K562 (cell line): ENCODE measurements around the gene AMN1. TPM values are rescaled to one million over a fixed set of nuclear protein-coding genes. Genes with fewer than 3 reads are reported as not detected.
A peak's percentile ranks its signal among the peaks of the same experiment; 100 is the strongest.

Experiments
- ARNT ChIP-seq, 2 experiments: fragments of 450-650 bp; IDR thresholded peaks; 2 replicates each; pipeline ENCODE4 v1.6.1; 2016; ENCODE audit warnings: mild to moderate bottlenecking in 1 of 2
- ATF1 ChIP-seq, 2 experiments: fragments of 450-650 bp in 1 of 2; IDR thresholded peaks; 2 replicates each; pipeline ENCODE4 v1.6.1; 2016; ENCODE audit warnings: missing compliant biosample characterization in 1 of 2, missing genetic modification characterization in 1 of 2
- CEBPB ChIP-seq: fragments of 450-650 bp; IDR thresholded peaks from 2 replicates; pipeline ENCODE4 v1.6.1; 2016; ENCODE audit warnings: missing genetic modification characterization, missing compliant biosample characterization
- CREM ChIP-seq: IDR thresholded peaks from 2 replicates; pipeline ENCODE4 v1.6.1; 2014; ENCODE audit warnings: antibody characterized with exemption, low read depth
- FOSL1 ChIP-seq: fragments of 200-800 bp; sonication (Bioruptor generic); conservative IDR thresholded peaks from 2 replicates; pipeline ENCODE4 v1.6.1; 2016; ENCODE audit warnings: missing genetic modification characterization, missing compliant biosample characterization
- GTF2F1 ChIP-seq: IDR thresholded peaks from 2 replicates; pipeline ENCODE4 v1.6.1; 2011; ENCODE audit warnings: low read depth, low read length, improper control_type of control experiment
- KLF10 ChIP-seq: fragments of 250-450 bp; sonication (Bioruptor Pico); IDR thresholded peaks from 2 replicates; pipeline ENCODE4 v1.6.1; 2021; ENCODE audit warnings: matching md5 sums
- MNT ChIP-seq, 2 experiments: fragments of 450-650 bp; conservative IDR thresholded peaks; 2 replicates each; pipeline ENCODE4 v1.6.1; 2017; ENCODE audit warnings: mild to moderate bottlenecking in 2 of 2, moderate library complexity in 2 of 2
- PATZ1 ChIP-seq: fragments of 250-450 bp; sonication (Bioruptor Pico); IDR thresholded peaks from 2 replicates; pipeline ENCODE4 v1.5.0; 2020; ENCODE audit warnings: mild to moderate bottlenecking, borderline replicate concordance
- SIN3B ChIP-seq: fragments of 450-650 bp; IDR thresholded peaks from 2 replicates; pipeline ENCODE4 v1.6.1; 2017; ENCODE audit warnings: low read depth, mild to moderate bottlenecking, moderate library complexity
- SMARCC2 ChIP-seq: fragments of 450-650 bp; IDR thresholded peaks from 2 replicates; pipeline ENCODE4 v1.6.1; 2017; ENCODE audit warnings: antibody characterized with exemption, moderate library complexity, mild to moderate bottlenecking, low read depth
- TCF3 ChIP-seq: sonication (generic); formaldehyde crosslinking; IDR thresholded peaks from 2 replicates; pipeline ENCODE4 v1.4.0; 2020; ENCODE audit warnings: mild to moderate bottlenecking, missing genetic modification reagents
- THRAP3 ChIP-seq: fragments of 450-650 bp; IDR thresholded peaks from 2 replicates; pipeline ENCODE4 v1.6.1; 2016; ENCODE audit warnings: mild to moderate bottlenecking, inconsistent platforms, borderline replicate concordance
- THRB ChIP-seq: fragments of 450-650 bp; formaldehyde crosslinking; conservative IDR thresholded peaks from 2 replicates; pipeline ENCODE4 v1.4.0; 2022; ENCODE audit warnings: mild to moderate bottlenecking, missing genetic modification characterization
- USF1 ChIP-seq: sonication (generic); formaldehyde crosslinking; IDR thresholded peaks from 2 replicates; pipeline ENCODE4 v1.9.0; 2022; ENCODE audit warnings: mild to moderate bottlenecking, missing genetic modification reagents
- YY1 ChIP-seq, 3 experiments: IDR thresholded peaks; 2 replicates each; pipeline ENCODE4 v1.6.1; 2011; ENCODE audit warnings: low read length in 2 of 3, mild to moderate bottlenecking in 2 of 3, moderate library complexity in 2 of 3, borderline replicate concordance in 1 of 3, control low read depth in 1 of 3, low read depth in 1 of 3; ENCODE audit not compliant: insufficient read depth in 3 of 3, insufficient replicate concordance in 2 of 3, control insufficient read depth in 1 of 3, insufficient read length in 1 of 3; ENCODE audit errors: extremely low read depth in 1 of 3
- ZBTB1 ChIP-seq: sonication (generic); formaldehyde crosslinking; IDR thresholded peaks from 2 replicates; pipeline ENCODE4 v1.8.1; 2023; ENCODE audit warnings: missing genetic modification reagents, low read depth, mild to moderate bottlenecking, borderline replicate concordance
- ZFPM2 ChIP-seq: fragments of 250-450 bp; sonication (Bioruptor Pico); IDR thresholded peaks from 2 replicates; pipeline ENCODE4 v1.5.1; 2022; ENCODE audit warnings: mild to moderate bottlenecking
- ZNF217 ChIP-seq: sonication (generic); formaldehyde crosslinking; IDR thresholded peaks from 2 replicates; pipeline ENCODE4 v1.8.0; 2022; ENCODE audit warnings: mild to moderate bottlenecking, missing genetic modification reagents
- ZNF280A ChIP-seq: fragments of 450-650 bp; IDR thresholded peaks from 2 replicates; pipeline ENCODE4 v1.6.1; 2018; ENCODE audit warnings: mild to moderate bottlenecking, low read depth; ENCODE audit not compliant: partially characterized antibody
- polyA plus RNA-seq, 8 experiments: library from polyadenylated mRNA; depleted of rRNA in 4 of 8; stranded (reverse) in 5 of 8; unstranded in 3 of 8; fragments of >200 nt; fragmentation: Nextera tagmentation in 2 of 8; fragmentation: Illumina TruSeq in 1 of 8; extraction: Ambion mirVana in 2 of 8; extraction: Trizol in 1 of 8; gene quantifications; 2 replicates each; pipeline versions ENCODE4 v1.2.1 to v1.2.3, GENCODE V29; 2011 to 2014; ENCODE audit warnings: inconsistent platforms in 1 of 8, missing spikeins in 1 of 8
- total RNA-seq, 7 experiments: library from RNA; depleted of rRNA in 6 of 7; stranded (reverse); fragments of >200 nt in 6 of 7; fragmentation: Illumina TruSeq in 2 of 7; extraction: Trizol in 2 of 7; gene quantifications; 2 replicates each; pipeline versions ENCODE4 v1.2.1 to v1.2.3, GENCODE V29; 2011 to 2021; ENCODE audit warnings: low replicate concordance in 1 of 7

AMN1 gene
- total and polyA plus RNA-seq, 9 of the 15 experiments (the other 6 are each of a cell fraction or from before 2014, with no cell fraction given), result 5.2 to 27.6 (median 13.0) TPM

GRCh38 chr12:31651893-31652521, 76.8 kb downstream of the AMN1 start (continued):
- TF ChIP-seq GTF2F1, result no peak
- TF ChIP-seq THRB (CRISPR knock-in tag), result no peak
- no peak for TF ChIP-seq ZNF280A
- peak; percentile 71 for TF ChIP-seq CREM
- TF ChIP-seq KLF10 (CRISPR knock-in tag), result no peak
- peak in 1 of 3 experiments; percentile 77 for TF ChIP-seq YY1 (IDR thresholded peaks at IDR 0.05; ENCODE audit: borderline replicate concordance in 1 of 3, control insufficient read depth in 1 of 3, extremely low read depth in 1 of 3, insufficient read depth in 3 of 3, insufficient read length in 1 of 3, insufficient replicate concordance in 2 of 3, low read depth in 1 of 3, low read length in 2 of 3)
- no peak for TF ChIP-seq PATZ1 (CRISPR knock-in tag)
- no peak for TF ChIP-seq ATF1 (CRISPR knock-in tag; IDR thresholded peaks at IDR 0.05)
- 0 out of 2 replicates have a peak, but pooled peaks have one; percentile 20 for TF ChIP-seq ATF1 (tag; IDR thresholded peaks at IDR 0.05)
- no peak for TF ChIP-seq THRAP3
- TF ChIP-seq ZNF217 (CRISPR knock-in tag), result no peak
- TF ChIP-seq FOSL1 (tag), result no peak
- TF ChIP-seq CEBPB (tag), result no peak
- no peak for TF ChIP-seq SMARCC2
- TF ChIP-seq SIN3B, result no peak
- TF ChIP-seq MNT (conservative IDR thresholded peaks at IDR 0.05), result peak; percentile 47 to 67; a peak in 2 of 4 replicates
- no peak for TF ChIP-seq ZBTB1 (CRISPR knock-in tag)
- TF ChIP-seq USF1, result no peak
- no peak for TF ChIP-seq ARNT (IDR thresholded peaks at IDR 0.05)
- TF ChIP-seq ZFPM2 (CRISPR knock-in tag), result no peak
- TF ChIP-seq TCF3 (CRISPR knock-in tag), result no peak
